Stimulated activated CD8-positive, alpha-beta memory T cell treated with anti-CD3 and anti-CD28 coated beads, Interleukin-4, amount 100 ng/mL, for 24 hours (primary cell): ENCODE measurements around the gene CKS1B.
"Not testable (repeated sequence)": the region's sequence is repeated elsewhere in the genome, so short reads cannot be mapped to it uniquely, and the experiment has no call there.

Source experiments
- DNase-seq: peaks from one replicate; pipeline ENCODE4 v3.0.0-alpha.2; 2020; ENCODE audit warnings: low read depth

The CKS1B gene

DNA sequence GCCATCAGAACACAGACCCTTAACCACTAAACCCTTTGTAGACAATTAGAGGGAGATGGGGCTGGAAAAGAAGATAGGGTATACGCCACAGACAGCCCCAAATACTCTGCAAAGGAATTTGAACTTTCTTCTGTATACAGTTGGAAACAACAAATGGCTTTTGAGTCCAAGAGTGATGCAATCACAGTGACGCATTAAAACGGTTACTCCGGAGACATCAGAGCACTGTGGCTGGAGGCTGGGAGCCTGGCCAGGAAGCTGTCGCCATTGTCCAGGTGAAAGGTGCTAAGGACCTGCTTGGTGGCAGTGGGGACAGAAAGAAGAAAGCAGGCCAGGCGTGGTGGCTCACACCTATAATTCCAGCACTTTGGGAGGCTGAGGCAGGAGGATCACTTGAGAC lies 12.8 kb downstream of the CKS1B start:
- DNase-seq = no peak

DNA sequence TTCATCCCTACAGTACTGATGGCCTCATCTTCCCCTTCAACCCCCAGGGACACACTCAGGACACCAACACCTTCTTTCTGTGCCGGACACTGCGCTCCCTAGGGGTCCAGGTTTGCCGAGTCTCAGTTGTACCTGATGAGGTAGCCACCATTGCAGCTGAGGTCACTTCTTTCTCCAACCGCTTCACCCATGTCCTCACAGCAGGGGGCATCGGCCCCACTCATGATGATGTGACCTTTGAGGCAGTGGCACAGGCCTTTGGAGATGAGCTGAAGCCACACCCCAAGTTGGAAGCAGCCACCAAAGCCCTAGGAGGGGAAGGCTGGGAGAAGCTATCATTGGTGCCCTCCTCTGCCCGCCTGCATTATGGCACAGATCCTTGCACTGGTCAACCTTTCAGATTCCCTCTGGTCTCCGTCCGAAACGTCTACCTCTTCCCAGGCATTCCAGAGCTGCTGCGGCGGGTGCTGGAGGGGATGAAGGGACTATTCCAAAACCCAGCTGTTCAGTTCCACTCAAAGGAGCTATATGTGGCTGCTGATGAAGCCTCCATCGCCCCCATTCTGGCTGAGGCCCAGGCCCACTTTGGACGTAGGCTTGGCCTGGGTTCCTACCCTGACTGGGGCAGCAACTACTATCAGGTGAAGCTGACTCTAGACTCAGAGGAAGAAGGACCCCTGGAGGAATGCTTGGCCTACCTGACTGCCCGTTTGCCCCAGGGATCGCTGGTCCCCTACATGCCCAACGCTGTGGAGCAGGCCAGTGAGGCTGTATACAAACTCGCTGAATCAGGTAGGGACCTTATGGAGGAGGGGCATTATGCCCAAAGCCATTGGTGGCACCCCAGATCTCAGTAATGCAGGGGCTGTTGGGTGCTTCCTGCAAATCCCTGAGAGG lies 13.8 kb downstream of the CKS1B start:
- no peak for DNase-seq

- DNase-seq = no peak
Measured at GRCh38 chr1:154989195-154989860, 14.8 kb downstream of the CKS1B start.

DNA sequence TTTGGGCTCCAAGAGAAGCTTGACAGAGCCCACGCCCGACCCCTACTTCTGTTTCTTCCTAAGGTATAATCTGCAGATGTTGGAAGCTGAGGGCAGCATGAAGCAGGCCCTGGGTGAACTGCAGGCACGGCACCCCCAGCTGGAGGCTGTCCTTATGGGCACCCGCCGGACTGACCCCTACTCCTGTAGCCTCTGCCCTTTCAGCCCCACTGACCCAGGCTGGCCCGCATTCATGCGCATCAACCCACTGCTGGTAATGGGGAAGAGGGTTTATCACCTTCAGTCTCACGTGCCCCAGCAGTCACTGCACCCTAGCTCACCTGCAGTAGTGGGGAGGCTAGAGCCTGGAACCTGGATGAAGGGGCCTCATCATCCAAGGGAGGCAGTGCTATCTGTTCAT lies 15.8 kb downstream of the CKS1B start:
- DNase-seq = no peak

- no peak for DNase-seq
Measured at GRCh38 chr1:154992721-154993571, 18.5 kb downstream of the CKS1B start.

- DNase-seq = no peak
Measured at GRCh38 chr1:154993572-154994268, 19.2 kb downstream of the CKS1B start, which contains the start of gene LENEP. Gene LENEP, plus strand, starts transcription at chr1:154993586. Its CDS starts 22 bp downstream, at chr1:154993608.

GRCh38 chr1:154994269-154994587 lies 19.7 kb downstream of the CKS1B start:
- no peak for DNase-seq

DNA sequence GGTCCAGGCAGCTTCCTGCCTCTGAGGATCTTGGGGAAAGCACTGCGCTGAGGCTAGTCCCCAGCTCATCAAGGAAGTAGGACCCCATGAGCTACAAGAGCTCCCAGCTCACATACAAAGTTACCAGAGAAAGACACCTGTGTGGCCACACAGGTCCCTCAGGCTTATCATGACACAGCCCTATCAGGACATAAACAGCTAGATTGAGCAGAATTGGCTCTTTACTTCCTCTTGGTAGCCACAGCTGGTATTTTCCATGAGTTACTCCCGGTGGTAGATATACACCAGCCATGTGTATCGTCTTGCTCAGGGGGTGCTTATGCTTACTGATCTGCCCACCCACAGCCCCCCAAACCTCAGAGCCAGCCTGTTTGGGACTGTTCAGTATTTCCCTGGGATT lies 20.1 kb downstream of the CKS1B start:
- no peak for DNase-seq

GRCh38 chr1:154995301-154995983 lies 21.0 kb downstream of the CKS1B start:
- DNase-seq = not testable (repeated sequence)

GRCh38 chr1:154996966-154997701 lies 22.7 kb downstream of the CKS1B start:
- DNase-seq = no peak

DNA sequence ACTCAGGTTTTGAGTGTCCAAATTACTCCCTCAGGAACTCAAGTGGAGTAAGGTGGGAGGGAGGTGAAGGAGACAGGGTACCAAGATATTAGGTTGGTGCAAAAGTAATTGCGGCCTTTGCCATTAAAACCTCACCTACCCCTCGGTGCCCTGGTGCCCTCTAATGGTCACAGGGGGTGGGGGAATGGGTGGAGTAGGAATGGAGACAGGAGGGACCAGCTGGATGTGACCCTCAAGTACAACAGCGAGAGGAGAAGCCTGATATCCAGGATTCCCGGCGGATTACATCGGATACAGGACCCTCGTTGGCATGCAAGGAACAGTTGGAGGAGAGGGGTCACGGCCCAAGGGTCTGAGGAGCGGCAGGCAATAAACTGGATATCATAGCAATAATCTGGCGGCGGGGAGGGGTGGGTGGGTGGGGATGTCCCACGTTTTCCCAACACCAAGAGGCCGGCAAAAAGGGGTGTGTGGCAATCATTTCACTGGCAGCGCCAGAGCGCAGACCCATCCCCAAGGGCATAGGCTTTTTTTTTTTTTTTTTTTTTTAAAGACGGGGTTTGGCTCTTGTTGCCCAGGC lies 23.8 kb downstream of the CKS1B start:
- no peak for DNase-seq

GRCh38 chr1:154998818-154999570 lies 24.5 kb downstream of the CKS1B start:
- peak; percentile 68 for DNase-seq

- DNase-seq = peak; percentile 46
Measured at GRCh38 chr1:154999571-155000410, 25.3 kb downstream of the CKS1B start.

- DNase-seq = no peak
Measured at GRCh38 chr1:155000411-155000725, 25.9 kb downstream of the CKS1B start.

DNA sequence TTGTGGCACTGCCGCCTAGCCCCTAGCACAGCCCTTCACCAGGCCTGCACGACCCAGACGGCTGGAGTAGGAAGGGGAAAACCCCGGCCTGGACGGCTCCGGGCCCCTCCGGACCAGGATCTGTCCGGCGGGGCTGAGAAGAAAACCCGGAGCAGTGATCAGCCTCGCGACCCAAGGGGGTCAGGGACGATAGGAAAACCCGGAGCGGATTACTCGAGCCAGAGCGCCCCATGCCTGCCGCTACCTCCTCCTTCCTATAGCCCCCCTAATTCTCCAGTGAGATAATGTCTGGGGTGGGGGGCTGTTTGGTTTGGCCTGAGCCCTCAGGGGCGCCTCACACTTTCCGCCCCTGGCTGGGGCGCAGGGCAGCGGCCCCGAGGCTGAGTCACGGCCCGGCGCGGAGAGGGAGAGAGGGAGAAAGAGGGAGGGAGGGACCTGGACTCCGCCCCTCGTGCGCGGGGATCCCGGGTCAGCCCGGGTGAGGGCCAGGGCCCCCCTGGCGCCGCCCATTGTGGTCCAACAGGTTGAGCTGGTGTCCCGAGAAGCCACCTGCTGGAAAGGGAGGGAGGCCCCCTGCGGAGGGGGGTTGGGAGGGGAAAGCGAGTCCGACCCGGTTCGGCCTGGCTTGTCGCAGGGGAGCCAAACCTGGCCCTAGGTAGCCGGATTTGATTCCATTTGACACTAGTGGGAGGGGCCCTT lies 26.4 kb downstream of the CKS1B start:
- peak; percentile 76 for DNase-seq

DNA sequence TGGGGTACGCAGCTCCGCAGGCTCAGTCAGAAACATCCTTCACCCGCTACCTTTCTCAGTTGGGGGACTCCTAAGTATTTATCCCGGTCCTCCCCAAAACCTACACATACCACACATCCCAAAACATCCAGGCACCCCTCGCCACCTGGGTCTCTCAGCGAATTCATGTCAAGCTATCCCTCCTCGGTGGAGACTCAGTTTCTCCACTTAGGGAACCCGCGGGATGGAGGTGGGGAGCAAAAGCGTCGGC lies 26.9 kb downstream of the CKS1B start:
- no peak for DNase-seq

- DNase-seq = peak; percentile 98
Measured at GRCh38 chr1:155001675-155002463, 27.4 kb downstream of the CKS1B start.
